B cell (primary cell): ENCODE measurements around the gene CARMIL1. TPM values are rescaled to one million over a fixed set of nuclear protein-coding genes. Genes with fewer than 3 reads are reported as not detected.

Experiments used
- ATAC-seq: fragments of 200-7000 bp; cut with Tn5 transposase; one replicate; pipeline ENCODE4 v1.10.0; 2021; ENCODE audit warnings: low read depth, mild to moderate bottlenecking, moderate number of reproducible peaks, moderate library complexity
- CTCF ChIA-PET: fragments of 350-600 bp; sonication (Branson Sonifier 250); formaldehyde crosslinking; loops from one replicate; lab custom pipeline; 2021; ENCODE audit warnings: antibody characterized with exemption, inconsistent platforms; lab: Charles Lee
- POLR2A ChIA-PET: fragments of 350-600 bp; sonication (Branson Sonifier 250); formaldehyde crosslinking; loops from one replicate; lab custom pipeline; 2021; ENCODE audit warnings: antibody characterized with exemption; lab: Charles Lee
- DNase-seq: peaks from one replicate; pipeline ENCODE4 v3.0.0; 2013
- H2AFZ ChIP-seq: 2 replicates; pipeline ENCODE4 v1.6.1; 2012; ENCODE audit warnings: mild to moderate bottlenecking, low read depth, low read length; ENCODE audit not compliant: insufficient read depth, poor library complexity, severe bottlenecking
- H3K27ac ChIP-seq, 2 donors: 1 replicate in 1 of 2; 2 replicates in 1 of 2; pipeline ENCODE4 v1.5.1; 2012 to 2013; ENCODE audit warnings: low read length in 2 of 2, mild to moderate bottlenecking in 2 of 2, moderate library complexity in 1 of 2
- H3K27me3 ChIP-seq, 4 experiments: fragments of 200-600 bp in 1 of 4; sonication (generic) in 1 of 4; replicated peaks in 1 of 4; 1 replicate in 2 of 4; 2 replicates in 2 of 4; pipeline versions ENCODE4 v1.6.1 to v1.7.0; 2013 to 2016; ENCODE audit warnings: low read length in 3 of 4, mild to moderate bottlenecking in 2 of 4, mixed read lengths in 1 of 4, moderate library complexity in 1 of 4; ENCODE audit not compliant: insufficient read depth in 4 of 4, control insufficient read depth in 3 of 4; ENCODE audit errors: control extremely low read depth in 1 of 4
- H3K36me3 ChIP-seq, 2 experiments: replicated peaks in 1 of 2; 1 replicate in 1 of 2; 2 replicates in 1 of 2; pipeline versions ENCODE4 v1.6.1 to v1.7.1; 2013; ENCODE audit warnings: low read length in 1 of 2; ENCODE audit not compliant: insufficient read depth in 2 of 2, control insufficient read depth in 1 of 2; ENCODE audit errors: control extremely low read depth in 1 of 2, extremely low read depth in 1 of 2
- H3K4me1 ChIP-seq, 2 donors: fragments of 200-600 bp in 1 of 2; sonication (generic) in 1 of 2; 1 replicate in 1 of 2; 2 replicates in 1 of 2; pipeline versions ENCODE4 v1.5.1 to v1.6.1; 2013 to 2017; ENCODE audit warnings: low read length in 2 of 2; ENCODE audit not compliant: control insufficient read depth in 2 of 2, insufficient read depth in 2 of 2
- H3K4me2 ChIP-seq: replicated peaks from 2 replicates; pipeline ENCODE3; 2012; ENCODE audit warnings: mild to moderate bottlenecking, low read depth, low read length; ENCODE audit not compliant: poor library complexity, severe bottlenecking
- H3K4me3 ChIP-seq, 5 experiments: fragments of 200-600 bp in 1 of 5; sonication (generic) in 1 of 5; 1 replicate in 3 of 5; 2 replicates in 2 of 5; pipeline versions ENCODE4 v1.5.1 to v1.7.0; 2011 to 2016; ENCODE audit warnings: low read length in 4 of 5, mild to moderate bottlenecking in 4 of 5, low read depth in 2 of 5, control low read depth in 1 of 5, moderate library complexity in 1 of 5; ENCODE audit not compliant: insufficient read depth in 1 of 5; ENCODE audit errors: control extremely low read depth in 1 of 5, extremely low read depth in 1 of 5
- H3K79me2 ChIP-seq: fragments of 200-600 bp; sonication (generic); one replicate; pipeline ENCODE4 v1.6.0; 2016; ENCODE audit warnings: low read length; ENCODE audit not compliant: control insufficient read depth, insufficient read depth
- H3K9ac ChIP-seq: fragments of 200-600 bp; sonication (generic); 2 replicates; pipeline ENCODE4 v1.6.1; 2017; ENCODE audit warnings: mild to moderate bottlenecking, low read length, moderate library complexity
- H3K9me3 ChIP-seq, 3 donors: one replicate each; pipeline versions ENCODE4 v1.6.1 to v1.7.1; 2013; ENCODE audit warnings: low read length in 2 of 3; ENCODE audit not compliant: control insufficient read depth in 2 of 3, insufficient read depth in 1 of 3; ENCODE audit errors: control extremely low read depth in 1 of 3
- H4K20me1 ChIP-seq: 2 replicates; pipeline ENCODE4 v1.6.0; 2012; ENCODE audit warnings: mild to moderate bottlenecking, low read length; ENCODE audit not compliant: insufficient read depth, control insufficient read depth, poor library complexity, severe bottlenecking
- H3K27ac Mint-ChIP-seq: one replicate; pipeline ENCODE4 v1.8.0; 2021; ENCODE audit warnings: mixed read lengths
- H3K27me3 Mint-ChIP-seq: one replicate; pipeline ENCODE4 v1.8.0; 2021; ENCODE audit warnings: mixed read lengths
- H3K4me1 Mint-ChIP-seq: one replicate; pipeline ENCODE4 v1.8.0; 2021; ENCODE audit warnings: mixed read lengths
- H3K4me3 Mint-ChIP-seq: one replicate; pipeline ENCODE4 v1.8.0; 2021; ENCODE audit warnings: mixed read lengths
- H3K9me3 Mint-ChIP-seq: one replicate; pipeline ENCODE4 v1.8.0; 2022; ENCODE audit warnings: mixed read lengths; ENCODE audit not compliant: insufficient read depth
- EZH2 ChIP-seq: IDR thresholded peaks from 2 replicates; pipeline ENCODE4 v1.6.1; 2012; ENCODE audit warnings: borderline replicate concordance, low read depth, mild to moderate bottlenecking, moderate library complexity, low read length; ENCODE audit not compliant: insufficient read depth, poor library complexity, severe bottlenecking
- WGBS: methylation state at CpG from one replicate; pipeline ENCODE4 v1.1.5; 2013; ENCODE audit warnings: missing lambda C conversion rate; ENCODE audit not compliant: insufficient coverage; 5-methylcytosine and 5-hydroxymethylcytosine counted together
- intact Hi-C: fragments of 100-400 bp; cut with micrococcal nuclease; formaldehyde crosslinking; loops from one replicate; pipeline ENCODE4 v1.10.0; 2022
- polyA plus RNA-seq: library from polyadenylated mRNA; depleted of rRNA; stranded (reverse); fragments of >200 nt; gene quantifications from 2 replicates; pipeline ENCODE4 v1.2.3, GENCODE V29; 2012
- total RNA-seq, 2 donors: library from RNA; stranded (reverse); fragments of 120-200 nt in 1 of 2; gene quantifications; 1 replicate in 1 of 2; 2 replicates in 1 of 2; pipeline versions ENCODE4 v1.2.3 to v1.2.4, GENCODE V29; 2013 to 2022
- TF ChIP-seq, protein P1 (sequence below): fragments of 200-600 bp; IDR thresholded peaks from one replicate; pipeline ENCODE4 v1.8.0; 2022; ENCODE audit warnings: antibody characterized with exemption, mild to moderate bottlenecking

Gene CARMIL1
- total and polyA plus RNA-seq, 2 donors (not counting 1 experiment from before 2014, with no cell fraction given), result 7.5 to 11.0 TPM

DNA sequence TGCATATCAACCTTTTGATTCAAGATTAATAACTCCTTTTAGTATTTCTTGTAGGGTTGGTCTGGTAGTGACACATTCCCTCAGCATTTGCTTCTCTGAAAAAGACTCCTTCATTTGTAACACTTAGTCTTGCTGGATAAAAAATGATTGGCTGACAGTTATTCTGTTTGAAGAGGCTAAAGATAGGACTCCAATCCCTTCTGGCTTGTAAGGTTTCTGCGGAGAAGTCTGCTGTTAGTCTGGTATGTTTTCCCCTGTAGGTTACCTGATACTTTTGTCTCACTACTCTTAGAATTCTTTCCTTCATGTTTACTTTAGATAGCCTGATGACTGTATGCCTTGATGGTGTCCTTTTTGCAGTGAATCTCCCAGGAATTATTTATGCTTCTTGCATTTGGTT lies 96.0 kb downstream of the CARMIL1 start:
- Histone ChIP-seq H3K4me3 (no peak overlapping the region), H3K4me1 (peaks cover 0 to 6% of the 10 kb centered on the region in 2 donors), H3K4me2 (no peak overlapping the region), H3K27me3 (no peaks in the 10 kb centered on the region), H2AFZ (no peak overlapping the region), H3K27ac (no peak overlapping the region), H3K36me3 (no peaks in the 10 kb centered on the region), H4K20me1 (no peaks in the 10 kb centered on the region), H3K79me2 (peaks cover 35% of the 10 kb centered on the region), H3K9ac (no peak overlapping the region), H3K9me3 (peaks cover 0 to 5% (median 0%) of the 10 kb centered on the region in 3 donors)
- intact Hi-C loops, result no loop called here
- TF ChIP-seq, protein P1, sequence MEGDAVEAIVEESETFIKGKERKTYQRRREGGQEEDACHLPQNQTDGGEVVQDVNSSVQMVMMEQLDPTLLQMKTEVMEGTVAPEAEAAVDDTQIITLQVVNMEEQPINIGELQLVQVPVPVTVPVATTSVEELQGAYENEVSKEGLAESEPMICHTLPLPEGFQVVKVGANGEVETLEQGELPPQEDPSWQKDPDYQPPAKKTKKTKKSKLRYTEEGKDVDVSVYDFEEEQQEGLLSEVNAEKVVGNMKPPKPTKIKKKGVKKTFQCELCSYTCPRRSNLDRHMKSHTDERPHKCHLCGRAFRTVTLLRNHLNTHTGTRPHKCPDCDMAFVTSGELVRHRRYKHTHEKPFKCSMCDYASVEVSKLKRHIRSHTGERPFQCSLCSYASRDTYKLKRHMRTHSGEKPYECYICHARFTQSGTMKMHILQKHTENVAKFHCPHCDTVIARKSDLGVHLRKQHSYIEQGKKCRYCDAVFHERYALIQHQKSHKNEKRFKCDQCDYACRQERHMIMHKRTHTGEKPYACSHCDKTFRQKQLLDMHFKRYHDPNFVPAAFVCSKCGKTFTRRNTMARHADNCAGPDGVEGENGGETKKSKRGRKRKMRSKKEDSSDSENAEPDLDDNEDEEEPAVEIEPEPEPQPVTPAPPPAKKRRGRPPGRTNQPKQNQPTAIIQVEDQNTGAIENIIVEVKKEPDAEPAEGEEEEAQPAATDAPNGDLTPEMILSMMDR, result no peak
- no peak for TF ChIP-seq EZH2
- Mint-ChIP-seq H3K27ac (no peak overlapping the region), H3K27me3 (no peaks in the 10 kb centered on the region), H3K4me1 (peaks cover 29% of the 10 kb centered on the region), H3K9me3 (peaks cover 10% of the 10 kb centered on the region), H3K4me3 (no peak overlapping the region)
- DNase-seq, result no peak
- CTCF ChIA-PET, result no interaction called here
- no peak for ATAC-seq
- POLR2A ChIA-PET, result no interaction called here
- WGBS, result no CpG with 5 or more reads among the region's 1 CpG

DNA sequence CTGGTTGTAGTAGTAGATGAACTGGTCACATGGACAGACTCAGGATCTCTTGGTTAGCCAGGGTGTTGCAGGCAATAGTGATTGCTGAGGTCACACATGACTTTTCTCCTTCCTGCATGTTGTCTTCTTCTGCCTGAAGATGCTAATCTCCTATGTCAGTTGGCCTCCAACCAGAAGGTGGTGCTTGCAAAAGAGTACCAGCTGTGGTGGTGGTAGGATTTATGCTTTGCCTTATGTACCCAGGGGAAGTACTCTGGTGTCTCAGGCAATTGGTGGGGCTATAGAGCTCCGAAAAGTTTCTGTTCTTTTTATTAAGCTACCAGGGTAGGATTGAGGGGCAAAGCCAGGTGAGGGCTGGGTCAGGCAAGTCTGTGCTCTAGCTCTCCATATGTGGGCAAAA lies 98.5 kb downstream of the CARMIL1 start:
- Histone ChIP-seq H3K79me2 (peaks cover 44% of the 10 kb centered on the region), H3K27ac (no peak overlapping the region), H2AFZ (no peak overlapping the region), H3K4me3 (no peak overlapping the region), H3K4me2 (no peak overlapping the region), H3K27me3 (no peaks in the 10 kb centered on the region), H3K36me3 (no peaks in the 10 kb centered on the region), H4K20me1 (no peaks in the 10 kb centered on the region), H3K4me1 (no peaks in the 10 kb centered on the region), H3K9me3 (peaks cover 0 to 5% (median 5%) of the 10 kb centered on the region in 3 donors), H3K9ac (no peak overlapping the region)
- DNase-seq (no peak), ATAC-seq (no peak)
- CTCF ChIA-PET, result no interaction called here
- no peak for TF ChIP-seq EZH2
- TF ChIP-seq, protein P1, result no peak
- intact Hi-C loops, result no loop called here
- Mint-ChIP-seq H3K4me3 (no peak overlapping the region), H3K4me1 (peaks cover 11% of the 10 kb centered on the region), H3K9me3 (peaks cover 10% of the 10 kb centered on the region), H3K27ac (no peak overlapping the region), H3K27me3 (peaks cover 6% of the 10 kb centered on the region)
- WGBS, result 83% methylated on average over 1 of the region's 1 CpG
- POLR2A ChIA-PET, result no interaction called here
